ENCODE measurements around the gene CHCHD4.

GRCh38 chr3:14147066-14147435 is 22.4 kb upstream of the CHCHD4 start:
- TF ChIP-seq CTCF (tag by site-specific recombination; IDR thresholded peaks at IDR 0.05) (no peak), ZNF274 (IDR thresholded peaks at IDR 0.05; ENCODE audit: low read length) (no peak), ZNF274 (tag by site-specific recombination; IDR thresholded peaks at IDR 0.05; ENCODE audit: borderline replicate concordance) (no peak), BCL11A (tag by site-specific recombination; IDR thresholded peaks at IDR 0.05; ENCODE audit: low read depth) (no peak), ZNF654 (tag by site-specific recombination; IDR thresholded peaks at IDR 0.05; ENCODE audit: low read depth) (no peak), REST (tag by site-specific recombination; IDR thresholded peaks at IDR 0.05) (no peak), SCRT1 (tag by site-specific recombination; IDR thresholded peaks at IDR 0.05; ENCODE audit: borderline replicate concordance) (no peak), ZNF580 (tag by site-specific recombination; IDR thresholded peaks at IDR 0.05) (no peak), ZNF704 (tag by site-specific recombination; IDR thresholded peaks at IDR 0.05) (no peak), YY1 (tag by site-specific recombination; IDR thresholded peaks at IDR 0.05) (no peak), ZNF510 (tag by site-specific recombination; IDR thresholded peaks at IDR 0.05; ENCODE audit: insufficient replicate concordance) (no peak), ZNF140 (tag by site-specific recombination; IDR thresholded peaks at IDR 0.05) (no peak)

Measured in HEK293 (cell line).